ENCODE results near the gene ZWILCH.
A peak's percentile ranks its signal among the peaks of the same experiment; 100 is the strongest.

ZWILCH gene

DNA sequence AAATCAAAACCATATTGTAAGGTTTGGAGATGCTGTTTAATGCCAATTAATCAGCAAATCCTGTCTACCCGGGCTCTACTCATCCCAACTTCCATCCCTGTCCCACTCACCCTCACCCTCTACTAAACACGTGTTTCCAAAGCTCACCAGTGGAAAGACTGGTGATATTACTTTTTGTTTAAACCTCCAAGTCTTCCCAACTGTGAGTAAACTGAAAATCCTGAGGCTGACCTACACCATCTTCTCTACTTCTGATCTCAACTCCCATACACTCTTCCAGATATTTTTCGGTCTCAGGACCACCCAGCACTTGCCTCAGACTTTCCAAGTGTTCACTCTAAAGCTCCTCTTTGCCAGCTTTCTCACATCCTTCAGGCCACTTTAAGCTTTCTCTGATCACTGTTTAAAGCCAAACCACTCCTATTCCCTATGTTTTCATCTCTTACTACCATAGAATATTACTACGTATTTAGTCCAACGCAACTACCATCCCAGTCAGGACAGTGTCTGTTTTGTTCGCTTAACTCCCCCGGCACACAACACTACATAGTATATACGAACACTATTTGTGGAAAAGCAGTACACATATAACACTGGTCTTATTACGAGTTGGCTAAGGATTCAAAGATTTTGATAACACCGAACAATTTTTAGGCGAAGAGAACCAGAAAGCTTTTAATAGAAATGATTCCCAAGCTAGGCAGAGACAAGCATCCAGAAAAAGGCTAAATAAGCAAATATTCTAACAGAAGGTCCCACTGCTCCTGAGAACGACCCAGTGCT, 1.2 kb upstream of the ZWILCH start:
- DNase-seq (ENCODE audit: low read depth, low spot score) = no peak
- Histone ChIP-seq H3K4me3 (ENCODE audit: insufficient read length, low read depth) (peak overlapping the region; percentile 93), H3K9me3 (ENCODE audit: insufficient read depth, low read length) (no peaks in the 10 kb centered on the region), H3K27me3 (ENCODE audit: insufficient read depth, insufficient read length) (no peaks in the 10 kb centered on the region), H3K36me3 (ENCODE audit: insufficient read depth, insufficient read length, low read length) (peaks cover 62% of the 10 kb centered on the region), H3K4me1 (ENCODE audit: insufficient read depth, insufficient read length) (no peaks in the 10 kb centered on the region), H3K9ac (ENCODE audit: insufficient read length, low read depth) (peak overlapping the region; percentile 100)
- TF ChIP-seq YY1 (IDR thresholded peaks at IDR 0.05; ENCODE audit: insufficient read depth, insufficient read length) = no peak
- TF ChIP-seq SUZ12 (IDR thresholded peaks at IDR 0.05; ENCODE audit: extremely low read depth, insufficient read depth, insufficient read length) = no peak
- no peak for TF ChIP-seq ZNF274 (IDR thresholded peaks at IDR 0.05; ENCODE audit: low read depth, low read length)

DNA sequence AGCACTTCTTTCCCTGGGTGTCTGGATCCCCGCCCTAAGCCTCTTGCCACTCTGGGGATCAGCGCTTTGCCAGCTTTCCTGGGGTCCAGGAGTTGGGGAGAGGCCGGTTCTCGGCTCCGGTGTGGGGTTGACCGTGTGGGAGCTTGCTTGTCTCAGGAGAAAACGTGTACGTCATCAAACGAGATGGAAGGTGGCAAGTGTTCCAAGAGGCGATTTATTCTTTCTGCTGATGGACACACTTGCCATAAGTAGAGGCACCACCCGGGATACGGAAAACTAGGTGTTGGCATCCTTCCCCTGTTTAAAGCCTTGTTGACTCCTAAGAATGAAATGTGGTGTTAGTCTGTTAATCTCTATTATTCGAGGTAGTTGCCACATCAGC, 295 bp downstream of the ZWILCH start:
- H3K27me3 ChIP-seq (ENCODE audit: insufficient read depth, insufficient read length) = no peaks in the 10 kb centered on the region
- H3K36me3 ChIP-seq (ENCODE audit: insufficient read depth, insufficient read length, low read length) = peaks cover 57% of the 10 kb centered on the region
- H3K9ac ChIP-seq (ENCODE audit: insufficient read length, low read depth) = peak overlapping the region; percentile 100
- peak overlapping the region; percentile 93 for H3K4me3 ChIP-seq (ENCODE audit: insufficient read length, low read depth)
- TF ChIP-seq ZNF274 (IDR thresholded peaks at IDR 0.05; ENCODE audit: low read depth, low read length) (no peak), SUZ12 (IDR thresholded peaks at IDR 0.05; ENCODE audit: extremely low read depth, insufficient read depth, insufficient read length) (no peak), YY1 (IDR thresholded peaks at IDR 0.05; ENCODE audit: insufficient read depth, insufficient read length) (no peak)
- no peak for DNase-seq (ENCODE audit: low read depth, low spot score)
- H3K9me3 ChIP-seq (ENCODE audit: insufficient read depth, low read length) = no peaks in the 10 kb centered on the region
- no peaks in the 10 kb centered on the region for H3K4me1 ChIP-seq (ENCODE audit: insufficient read depth, insufficient read length)

DNA sequence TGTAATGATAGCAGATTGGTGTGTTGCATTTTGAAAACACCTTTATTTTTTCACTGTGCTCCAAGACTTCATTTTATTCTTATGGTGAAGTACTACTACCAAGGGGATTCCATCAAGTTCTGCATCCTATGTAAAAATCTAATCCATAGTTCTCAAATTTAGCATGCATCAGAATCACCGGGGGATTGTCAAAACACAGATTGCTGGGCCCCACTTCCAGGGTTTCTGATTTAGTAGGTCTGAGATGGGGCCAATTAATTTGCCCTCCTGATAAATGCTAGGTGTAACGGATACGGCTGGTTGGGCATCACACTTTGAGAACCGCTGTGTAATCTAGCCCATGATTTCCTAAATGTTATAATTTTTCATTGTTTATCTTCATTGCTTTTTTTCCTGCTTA, 692 bp downstream of the ZWILCH start:
- Histone ChIP-seq H3K9me3 (ENCODE audit: insufficient read depth, low read length) (no peaks in the 10 kb centered on the region), H3K9ac (ENCODE audit: insufficient read length, low read depth) (peak overlapping the region; percentile 100), H3K27me3 (ENCODE audit: insufficient read depth, insufficient read length) (no peaks in the 10 kb centered on the region), H3K4me3 (ENCODE audit: insufficient read length, low read depth) (peak overlapping the region; percentile 93), H3K36me3 (ENCODE audit: insufficient read depth, insufficient read length, low read length) (peaks cover 57% of the 10 kb centered on the region), H3K4me1 (ENCODE audit: insufficient read depth, insufficient read length) (no peaks in the 10 kb centered on the region)
- TF ChIP-seq YY1 (IDR thresholded peaks at IDR 0.05; ENCODE audit: insufficient read depth, insufficient read length) (no peak), ZNF274 (IDR thresholded peaks at IDR 0.05; ENCODE audit: low read depth, low read length) (no peak), SUZ12 (IDR thresholded peaks at IDR 0.05; ENCODE audit: extremely low read depth, insufficient read depth, insufficient read length) (no peak)
- no peak for DNase-seq (ENCODE audit: low read depth, low spot score)

DNA sequence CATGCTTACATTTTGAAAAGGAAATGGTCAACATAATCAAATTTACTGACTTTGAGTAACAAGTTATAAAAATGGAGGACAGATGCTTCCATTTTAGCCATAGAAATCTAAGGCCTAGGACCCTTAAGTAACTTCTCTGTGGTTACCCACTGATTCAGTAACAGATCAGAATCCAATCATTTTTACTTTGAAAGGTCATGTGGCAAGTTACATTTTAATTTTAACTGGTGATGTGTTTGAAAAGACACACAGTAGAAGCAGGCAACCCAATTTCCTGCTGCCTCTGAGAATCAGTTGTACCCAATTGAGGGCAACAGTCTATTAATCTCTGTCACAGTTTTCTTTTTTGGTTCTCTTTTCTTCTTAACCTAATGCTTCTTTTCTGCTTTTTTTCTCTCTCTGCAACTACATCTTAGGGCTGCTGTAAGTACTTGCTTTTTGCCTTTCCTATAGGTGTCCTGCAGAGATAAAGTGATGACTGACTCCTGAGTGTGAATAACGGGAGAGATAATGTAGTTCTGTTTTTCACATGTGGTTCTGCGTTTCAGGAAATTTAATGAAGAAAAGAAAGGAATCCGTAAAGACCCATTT, 3.3 kb downstream of the ZWILCH start:
- Histone ChIP-seq H3K9ac (ENCODE audit: insufficient read length, low read depth) (no peak overlapping the region), H3K27me3 (ENCODE audit: insufficient read depth, insufficient read length) (no peaks in the 10 kb centered on the region), H3K9me3 (ENCODE audit: insufficient read depth, low read length) (no peaks in the 10 kb centered on the region), H3K36me3 (ENCODE audit: insufficient read depth, insufficient read length, low read length) (peaks cover 56% of the 10 kb centered on the region), H3K4me1 (ENCODE audit: insufficient read depth, insufficient read length) (no peaks in the 10 kb centered on the region), H3K4me3 (ENCODE audit: insufficient read length, low read depth) (no peak overlapping the region)
- DNase-seq (ENCODE audit: low read depth, low spot score) = no peak
- TF ChIP-seq SUZ12 (IDR thresholded peaks at IDR 0.05; ENCODE audit: extremely low read depth, insufficient read depth, insufficient read length) = no peak
- TF ChIP-seq ZNF274 (IDR thresholded peaks at IDR 0.05; ENCODE audit: low read depth, low read length) = no peak
- no peak for TF ChIP-seq YY1 (IDR thresholded peaks at IDR 0.05; ENCODE audit: insufficient read depth, insufficient read length)

DNA sequence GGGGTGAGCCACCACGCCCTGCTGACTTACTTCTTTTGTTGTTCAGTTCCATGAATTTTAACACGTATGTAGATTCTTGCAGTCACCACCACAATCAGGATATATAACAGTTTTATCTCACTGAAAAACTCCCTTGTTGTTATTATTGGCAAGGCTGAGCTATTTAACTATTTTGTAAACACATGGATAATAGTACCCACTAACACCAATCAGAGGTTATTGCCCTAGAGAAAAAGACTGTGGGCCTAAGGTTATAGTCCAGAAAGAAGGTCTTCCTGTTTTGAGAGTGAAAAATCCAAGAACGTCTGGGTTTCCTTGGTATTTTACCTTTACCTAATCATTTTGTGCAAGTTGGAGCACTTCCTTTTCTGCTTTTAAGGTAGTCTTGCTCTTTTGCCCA, 9.5 kb downstream of the ZWILCH start:
- Histone ChIP-seq H3K36me3 (ENCODE audit: insufficient read depth, insufficient read length, low read length) (peaks cover 83% of the 10 kb centered on the region), H3K9ac (ENCODE audit: insufficient read length, low read depth) (no peak overlapping the region), H3K9me3 (ENCODE audit: insufficient read depth, low read length) (no peaks in the 10 kb centered on the region), H3K27me3 (ENCODE audit: insufficient read depth, insufficient read length) (no peaks in the 10 kb centered on the region), H3K4me3 (ENCODE audit: insufficient read length, low read depth) (no peak overlapping the region), H3K4me1 (ENCODE audit: insufficient read depth, insufficient read length) (no peaks in the 10 kb centered on the region)
- DNase-seq (ENCODE audit: low read depth, low spot score) = no peak
- no peak for TF ChIP-seq YY1 (IDR thresholded peaks at IDR 0.05; ENCODE audit: insufficient read depth, insufficient read length)
- no peak for TF ChIP-seq ZNF274 (IDR thresholded peaks at IDR 0.05; ENCODE audit: low read depth, low read length)
- no peak for TF ChIP-seq SUZ12 (IDR thresholded peaks at IDR 0.05; ENCODE audit: extremely low read depth, insufficient read depth, insufficient read length)

DNA sequence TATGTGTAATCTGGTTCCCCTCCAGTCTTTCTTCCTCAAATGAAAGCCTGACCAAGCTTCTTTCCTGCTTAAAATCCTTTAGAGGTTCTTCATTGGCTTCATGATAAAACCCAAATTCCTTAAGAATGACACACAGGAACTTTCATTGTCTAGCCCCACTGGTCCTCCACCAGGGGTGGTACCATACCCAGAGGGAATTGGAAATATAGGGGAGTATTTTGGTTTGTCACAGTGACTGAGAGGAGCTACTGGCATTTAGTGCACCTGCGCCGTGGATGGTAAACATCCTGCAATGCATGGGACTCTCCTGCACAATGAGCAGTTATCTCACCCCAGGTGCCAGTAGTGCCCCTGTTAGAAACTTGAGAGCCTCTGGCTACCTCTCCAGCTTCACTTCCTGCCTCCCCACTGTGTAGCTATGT, 10.8 kb downstream of the ZWILCH start:
- Histone ChIP-seq H3K36me3 (ENCODE audit: insufficient read depth, insufficient read length, low read length) (peaks cover 87% of the 10 kb centered on the region), H3K9me3 (ENCODE audit: insufficient read depth, low read length) (no peaks in the 10 kb centered on the region), H3K27me3 (ENCODE audit: insufficient read depth, insufficient read length) (no peaks in the 10 kb centered on the region), H3K4me1 (ENCODE audit: insufficient read depth, insufficient read length) (no peaks in the 10 kb centered on the region), H3K4me3 (ENCODE audit: insufficient read length, low read depth) (no peak overlapping the region), H3K9ac (ENCODE audit: insufficient read length, low read depth) (no peak overlapping the region)
- peak; percentile 46 for DNase-seq (ENCODE audit: low read depth, low spot score)
- no peak for TF ChIP-seq ZNF274 (IDR thresholded peaks at IDR 0.05; ENCODE audit: low read depth, low read length)
- TF ChIP-seq YY1 (IDR thresholded peaks at IDR 0.05; ENCODE audit: insufficient read depth, insufficient read length) = no peak
- no peak for TF ChIP-seq SUZ12 (IDR thresholded peaks at IDR 0.05; ENCODE audit: extremely low read depth, insufficient read depth, insufficient read length)

DNA sequence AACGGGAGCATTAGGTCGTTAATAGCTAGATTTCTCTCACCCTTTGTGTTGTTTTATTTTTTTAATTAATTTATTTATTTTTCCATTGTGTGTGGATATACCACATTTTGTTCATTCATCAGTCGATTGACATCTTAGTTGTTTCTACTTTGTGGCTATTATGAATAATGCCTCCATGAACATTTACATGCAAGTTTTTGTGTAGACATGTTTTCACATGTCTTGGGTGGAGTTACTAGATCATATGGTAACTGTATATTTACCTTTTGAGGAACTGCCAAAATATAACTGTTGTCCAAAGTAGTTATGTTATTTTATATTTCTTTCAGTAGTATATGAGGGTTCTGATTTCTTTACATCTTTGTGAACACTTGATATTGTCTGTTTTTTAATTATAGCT, 18.8 kb downstream of the ZWILCH start:
- H3K36me3 ChIP-seq (ENCODE audit: insufficient read depth, insufficient read length, low read length) = peaks cover 95% of the 10 kb centered on the region
- no peak overlapping the region for H3K9ac ChIP-seq (ENCODE audit: insufficient read length, low read depth)
- no peak overlapping the region for H3K4me3 ChIP-seq (ENCODE audit: insufficient read length, low read depth)
- DNase-seq (ENCODE audit: low read depth, low spot score) = no peak
- no peaks in the 10 kb centered on the region for H3K9me3 ChIP-seq (ENCODE audit: insufficient read depth, low read length)
- TF ChIP-seq ZNF274 (IDR thresholded peaks at IDR 0.05; ENCODE audit: low read depth, low read length) (no peak), YY1 (IDR thresholded peaks at IDR 0.05; ENCODE audit: insufficient read depth, insufficient read length) (no peak), SUZ12 (IDR thresholded peaks at IDR 0.05; ENCODE audit: extremely low read depth, insufficient read depth, insufficient read length) (no peak)
- no peaks in the 10 kb centered on the region for H3K4me1 ChIP-seq (ENCODE audit: insufficient read depth, insufficient read length)
- no peaks in the 10 kb centered on the region for H3K27me3 ChIP-seq (ENCODE audit: insufficient read depth, insufficient read length)
